Glomerular visceral epithelial cell (primary cell): ENCODE results near the gene UBR4.
"Not testable (repeated sequence)": the region's sequence is repeated elsewhere in the genome, so short reads cannot be mapped to it uniquely, and the experiment has no call there.

ENCODE experiments used
- DNase-seq: peaks from one replicate; pipeline ENCODE4 v3.0.0-alpha.2; 2016; ENCODE audit errors: extremely low spot score

UBR4 gene

GRCh38 chr1:19209990-19210771 lies at the start of gene UBR4:
Gene UBR4 (minus strand): TSS chr1:19210266. CDS start chr1:19210248, 18 bp downstream.
- DNase-seq: peak; percentile 93

DNA sequence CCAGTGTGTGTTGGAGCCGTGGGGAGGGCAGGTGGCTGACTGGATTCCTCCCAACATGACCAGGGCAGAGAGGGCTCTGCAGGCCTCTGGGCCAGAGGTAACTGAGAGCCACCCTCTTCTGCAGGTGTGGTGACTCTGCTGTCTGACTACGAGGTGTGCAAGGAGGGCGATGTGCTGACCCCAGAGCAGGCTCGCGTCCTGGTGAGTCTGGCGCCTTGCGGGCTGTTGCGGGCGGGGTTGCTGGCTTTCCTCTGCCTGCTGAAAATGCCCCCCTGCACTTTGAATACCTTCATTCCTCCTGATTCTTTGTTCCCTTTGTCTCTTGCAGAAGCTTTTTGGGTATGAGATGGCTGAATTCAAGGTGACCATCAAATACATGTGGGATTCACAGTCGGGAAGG lies 48.3 kb upstream of the UBR4 start:
- DNase-seq: no peak

- no peak for DNase-seq
Measured at GRCh38 chr1:19257178-19257914, 47.3 kb upstream of the UBR4 start.

GRCh38 chr1:19256301-19256700 lies 46.2 kb upstream of the UBR4 start:
- not testable (repeated sequence) for DNase-seq

GRCh38 chr1:19255288-19255687 lies 45.2 kb upstream of the UBR4 start:
- DNase-seq: no peak

GRCh38 chr1:19254416-19254815 lies 44.4 kb upstream of the UBR4 start:
- no peak for DNase-seq

GRCh38 chr1:19251305-19252196 lies 41.5 kb upstream of the UBR4 start, which contains the start of the genes EMC1 and MRTO4:
Gene EMC1 (minus strand): TSS chr1:19251524. CDS start chr1:19251509, 15 bp downstream.
Gene MRTO4 (plus strand): TSS chr1:19251805. CDS start chr1:19251836, 31 bp downstream.
- peak; percentile 84 for DNase-seq

GRCh38 chr1:19250629-19251304 lies 40.7 kb upstream of the UBR4 start:
- DNase-seq: no peak

DNA sequence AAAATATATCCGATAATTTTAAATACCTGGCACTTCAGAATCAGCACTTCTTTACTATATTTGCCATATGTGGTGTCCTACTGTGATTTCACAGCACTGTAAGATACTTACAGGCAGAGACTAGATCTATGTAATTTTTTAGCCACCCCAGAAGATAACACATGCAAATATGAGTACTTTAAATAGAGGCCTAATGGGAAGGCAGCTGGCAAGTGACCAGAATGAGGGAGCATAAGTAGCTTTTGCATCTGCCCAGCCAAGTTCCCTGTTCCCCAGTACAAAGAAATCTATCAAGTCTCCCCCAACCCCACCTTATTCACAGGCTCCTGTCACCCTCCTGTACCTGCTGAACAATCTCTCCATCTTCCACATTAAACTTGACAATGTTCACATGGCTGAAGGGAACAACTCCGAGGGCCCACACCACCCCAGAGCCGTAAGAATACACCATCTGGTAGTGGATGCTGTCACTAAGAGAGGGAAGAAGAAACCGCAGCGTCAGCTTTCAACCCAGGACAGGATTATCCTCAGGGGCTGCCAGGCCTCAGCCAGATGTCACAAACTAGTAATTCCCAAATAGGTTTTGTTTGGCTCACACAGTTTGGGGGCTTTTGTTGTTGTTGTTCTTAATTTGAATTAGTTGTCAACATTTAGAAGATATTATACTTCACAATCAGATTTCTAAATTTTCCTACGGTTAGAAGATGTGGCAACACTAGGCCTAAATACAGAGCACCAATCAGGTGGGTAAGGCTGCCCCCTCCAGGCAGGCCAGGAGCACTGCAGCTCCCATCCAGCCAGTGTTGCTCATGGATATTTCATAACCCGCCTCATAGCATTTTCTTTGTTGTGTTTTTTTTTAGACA lies 30.8 kb upstream of the UBR4 start:
- peak; percentile 57 for DNase-seq

- no peak for DNase-seq
Measured at GRCh38 chr1:19239876-19240275, 29.8 kb upstream of the UBR4 start.

DNA sequence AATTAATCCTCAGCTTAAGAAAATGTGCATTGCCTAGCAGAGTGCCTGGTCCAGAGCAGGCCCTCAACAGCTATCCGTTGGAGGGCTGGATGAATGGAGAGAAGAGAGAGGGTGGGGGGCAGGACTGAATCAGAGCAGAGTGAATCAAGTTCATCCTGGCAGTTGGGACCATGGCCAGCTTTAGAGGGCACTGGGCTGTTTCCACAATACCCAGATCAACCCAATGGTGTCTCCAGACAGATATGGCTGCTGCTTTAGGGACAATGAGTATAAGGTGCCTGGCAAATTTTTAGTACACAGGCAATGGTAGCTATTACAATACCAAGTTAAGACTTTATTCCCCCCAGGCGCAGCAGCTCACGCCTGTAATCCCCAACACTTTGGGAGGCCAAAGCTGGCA lies 24.2 kb upstream of the UBR4 start:
- no peak for DNase-seq

DNA sequence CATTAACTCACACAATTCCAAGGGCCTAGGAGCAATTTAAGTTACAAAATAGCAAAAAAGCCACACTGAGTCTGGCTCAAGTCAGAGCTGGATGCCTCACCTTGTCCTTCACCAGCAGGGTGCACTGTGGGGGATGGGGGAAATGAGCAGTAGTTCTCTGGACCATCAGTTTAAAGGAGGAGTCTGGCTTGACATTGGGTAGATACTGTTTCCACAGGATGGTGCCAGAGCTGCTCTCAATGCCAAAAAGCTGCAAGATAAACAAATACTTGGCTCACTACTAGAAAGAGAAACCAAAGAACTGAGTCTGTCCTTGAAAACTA lies 22.4 kb upstream of the UBR4 start:
- DNase-seq: no peak

DNA sequence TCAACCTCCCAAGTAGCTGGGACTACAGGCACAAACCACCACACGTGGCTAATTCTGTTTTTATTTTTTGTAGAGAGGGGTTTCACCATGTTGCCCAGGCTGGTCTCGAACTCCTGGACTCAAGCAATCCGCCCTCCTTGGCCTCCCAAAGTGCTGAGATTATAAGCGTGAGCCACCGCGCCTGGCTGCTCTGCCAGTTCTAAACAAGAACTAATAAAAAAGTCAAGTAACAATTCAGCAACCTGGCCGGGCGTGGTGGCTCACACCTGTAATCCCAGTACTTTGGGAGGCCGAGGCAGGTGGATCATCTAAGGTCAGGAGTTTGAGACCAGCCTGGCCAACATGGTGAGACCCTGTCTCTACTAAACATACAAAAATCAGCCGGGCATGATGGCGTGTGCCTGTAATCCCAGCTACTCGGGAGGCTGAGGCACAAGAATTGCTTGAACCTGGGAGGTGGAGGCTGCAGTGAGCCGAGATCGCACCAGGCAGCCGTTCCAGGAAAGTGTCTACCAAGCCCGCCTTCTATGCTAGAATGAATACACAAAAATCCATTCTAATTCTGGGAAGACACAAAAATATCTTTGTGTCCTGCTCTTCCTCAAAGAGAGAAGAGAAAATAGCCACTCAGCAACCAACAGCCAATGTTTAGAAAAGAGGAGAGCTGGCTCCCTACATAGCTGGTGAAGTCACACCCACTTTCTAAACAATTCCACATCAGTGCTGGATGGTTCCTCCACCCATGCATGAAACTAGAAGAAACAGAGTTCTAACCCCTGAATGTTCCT lies 21.9 kb upstream of the UBR4 start:
- not testable (repeated sequence) for DNase-seq

DNA sequence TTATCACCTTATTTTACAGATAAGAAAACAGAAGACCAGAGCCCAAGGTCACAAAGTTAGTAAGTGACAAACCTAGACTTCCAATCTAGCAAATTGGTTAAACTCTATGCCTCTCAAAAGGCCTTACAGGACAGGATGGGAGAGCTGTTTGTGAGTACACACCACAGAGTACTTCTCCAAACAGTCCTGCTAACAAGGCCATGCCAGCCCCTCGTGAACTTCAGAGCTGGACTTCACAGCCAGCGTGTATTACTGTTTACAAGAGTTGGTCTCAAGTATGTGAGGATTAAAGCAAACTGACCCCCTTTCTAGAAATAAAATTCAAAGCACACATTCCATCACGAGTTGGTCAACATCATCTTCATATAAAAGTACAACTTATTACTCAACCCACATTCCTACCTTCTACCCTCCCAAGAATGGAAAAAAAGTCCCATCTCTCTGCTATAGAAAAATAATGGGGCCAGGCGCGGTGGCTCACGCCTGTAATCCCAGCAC lies 19.8 kb upstream of the UBR4 start:
- no peak for DNase-seq

DNA sequence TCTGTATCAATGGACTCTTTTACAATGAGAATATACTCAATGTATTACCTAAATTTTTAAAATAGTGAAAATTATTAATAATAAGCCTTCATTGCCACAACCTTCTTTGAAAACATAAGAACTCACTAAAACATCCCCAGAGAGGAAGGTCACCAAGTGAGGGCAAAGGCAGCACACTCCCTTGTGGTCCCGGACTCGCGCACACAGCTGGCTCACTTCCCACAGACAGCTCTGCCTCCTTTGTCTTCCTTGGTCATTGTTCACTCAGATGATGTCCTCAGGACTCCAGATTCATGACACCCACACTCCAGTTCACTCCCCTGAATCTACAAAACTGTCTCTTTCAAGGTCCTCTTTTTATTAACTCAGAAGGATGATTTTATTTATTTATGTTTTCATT lies 19.2 kb upstream of the UBR4 start:
- no peak for DNase-seq

DNA sequence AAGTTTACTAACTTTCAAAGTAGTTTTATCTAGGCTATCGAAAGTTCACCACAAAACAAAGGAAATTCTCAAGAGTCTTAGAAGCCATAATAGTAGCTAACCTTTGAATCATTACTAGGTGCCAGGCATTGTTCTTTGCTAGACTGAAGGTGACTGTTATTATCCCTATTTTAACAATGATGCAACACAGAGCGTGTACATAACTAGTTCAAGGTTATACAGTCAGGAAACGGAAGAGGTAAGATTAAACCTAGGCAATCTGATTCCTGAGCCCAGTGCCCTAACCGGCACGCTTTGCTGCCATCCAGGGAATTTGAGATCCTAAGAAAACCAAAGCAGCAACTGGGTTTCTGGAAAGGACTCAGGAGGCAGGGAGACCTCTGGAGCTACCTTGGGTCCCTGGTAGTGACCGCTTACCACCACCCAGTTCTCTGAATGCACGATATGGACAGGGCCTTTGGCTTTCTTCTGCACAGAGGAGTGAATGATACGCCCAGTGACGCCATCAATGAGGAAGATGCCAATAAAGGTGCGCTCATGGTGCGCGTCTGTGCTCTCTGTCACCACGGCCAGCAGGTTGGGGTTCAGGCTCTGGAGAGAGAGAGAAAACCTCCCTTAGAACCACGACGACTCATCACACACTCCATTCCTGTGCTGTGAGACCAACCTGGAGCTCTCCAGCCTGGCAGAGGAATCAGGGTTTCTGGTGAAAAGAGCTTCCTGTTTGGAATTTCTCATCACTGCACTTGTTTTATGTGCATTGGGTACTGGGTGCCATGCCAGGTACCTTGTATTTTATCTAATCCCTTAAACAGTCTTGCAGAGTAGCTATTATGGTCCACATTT lies 13.1 kb upstream of the UBR4 start:
- DNase-seq: peak; percentile 49

DNA sequence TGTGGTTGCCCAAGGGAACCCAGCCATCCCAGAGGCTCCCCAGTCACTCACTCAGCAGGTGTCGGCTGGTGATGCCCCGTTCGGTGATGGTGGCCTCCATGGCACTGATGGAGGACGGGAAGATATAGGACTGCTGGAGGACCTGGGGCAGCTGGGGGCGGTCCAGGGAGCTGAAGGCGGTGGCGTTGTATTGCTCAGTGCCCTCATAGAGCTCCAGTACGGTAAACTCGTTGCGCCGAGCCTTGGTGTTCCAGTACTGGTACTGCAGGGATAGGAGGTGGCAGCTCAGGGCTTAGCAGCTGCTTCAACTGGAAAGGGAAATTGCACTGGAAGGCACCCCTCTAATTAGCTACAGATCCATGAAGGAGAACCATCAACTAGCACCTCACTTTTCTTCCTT lies 12.5 kb upstream of the UBR4 start:
- no peak for DNase-seq

DNA sequence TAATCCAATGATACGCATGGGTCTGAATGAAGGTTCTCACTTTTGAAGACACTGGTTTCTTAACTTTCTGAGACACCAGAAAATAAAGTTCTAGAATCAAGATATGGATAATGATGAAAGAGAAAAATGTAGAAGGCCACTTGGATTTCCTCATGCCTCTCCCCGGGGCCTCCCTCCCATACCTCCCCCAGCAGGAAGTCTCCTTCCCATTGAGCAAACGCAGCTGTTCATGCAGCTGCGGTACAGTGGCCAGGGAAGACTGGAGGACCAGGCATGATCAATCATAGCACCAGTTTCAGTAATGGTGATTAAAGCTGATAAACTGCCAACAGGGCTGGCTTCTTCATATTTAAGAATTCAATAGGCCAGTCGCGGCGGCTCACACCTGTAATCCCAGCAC lies 10.9 kb upstream of the UBR4 start:
- DNase-seq: no peak
